Stomach smooth muscle (tissue), 2 donors: ENCODE measurements around the gene LGALS9C.
"Not testable (repeated sequence)": the region's sequence is repeated elsewhere in the genome, so short reads cannot be mapped to it uniquely, and the experiment has no call there.

Experiments used
- H3K27ac ChIP-seq: one replicate; pipeline ENCODE4 v1.7.0; 2013; ENCODE audit warnings: mild to moderate bottlenecking, low read length, inconsistent platforms
- H3K27me3 ChIP-seq, 2 donors: one replicate each; pipeline ENCODE4 v1.7.0; 2013; ENCODE audit warnings: low read length in 2 of 2; ENCODE audit not compliant: insufficient read depth in 2 of 2, control insufficient read depth in 1 of 2
- H3K36me3 ChIP-seq, 2 donors: one replicate each; pipeline ENCODE4 v1.7.0; 2013; ENCODE audit warnings: low read length in 2 of 2; ENCODE audit not compliant: control insufficient read depth in 2 of 2, insufficient read depth in 2 of 2
- H3K4me1 ChIP-seq: one replicate; pipeline ENCODE4 v1.7.0; 2013; ENCODE audit warnings: low read length; ENCODE audit not compliant: control insufficient read depth, insufficient read depth
- H3K4me3 ChIP-seq, 2 donors: one replicate each; pipeline ENCODE4 v1.7.0; 2013; ENCODE audit warnings: low read length in 2 of 2
- H3K9ac ChIP-seq, 2 donors: one replicate each; pipeline ENCODE4 v1.7.0; 2013; ENCODE audit warnings: low read length in 2 of 2, mild to moderate bottlenecking in 1 of 2
- H3K9me3 ChIP-seq, 2 donors: one replicate each; pipeline ENCODE4 v1.7.0; 2013; ENCODE audit warnings: low read length in 2 of 2; ENCODE audit not compliant: control insufficient read depth in 2 of 2
- donor health status: healthy.
- donor health status: Pancreatic carcinoma.

The LGALS9C gene

DNA sequence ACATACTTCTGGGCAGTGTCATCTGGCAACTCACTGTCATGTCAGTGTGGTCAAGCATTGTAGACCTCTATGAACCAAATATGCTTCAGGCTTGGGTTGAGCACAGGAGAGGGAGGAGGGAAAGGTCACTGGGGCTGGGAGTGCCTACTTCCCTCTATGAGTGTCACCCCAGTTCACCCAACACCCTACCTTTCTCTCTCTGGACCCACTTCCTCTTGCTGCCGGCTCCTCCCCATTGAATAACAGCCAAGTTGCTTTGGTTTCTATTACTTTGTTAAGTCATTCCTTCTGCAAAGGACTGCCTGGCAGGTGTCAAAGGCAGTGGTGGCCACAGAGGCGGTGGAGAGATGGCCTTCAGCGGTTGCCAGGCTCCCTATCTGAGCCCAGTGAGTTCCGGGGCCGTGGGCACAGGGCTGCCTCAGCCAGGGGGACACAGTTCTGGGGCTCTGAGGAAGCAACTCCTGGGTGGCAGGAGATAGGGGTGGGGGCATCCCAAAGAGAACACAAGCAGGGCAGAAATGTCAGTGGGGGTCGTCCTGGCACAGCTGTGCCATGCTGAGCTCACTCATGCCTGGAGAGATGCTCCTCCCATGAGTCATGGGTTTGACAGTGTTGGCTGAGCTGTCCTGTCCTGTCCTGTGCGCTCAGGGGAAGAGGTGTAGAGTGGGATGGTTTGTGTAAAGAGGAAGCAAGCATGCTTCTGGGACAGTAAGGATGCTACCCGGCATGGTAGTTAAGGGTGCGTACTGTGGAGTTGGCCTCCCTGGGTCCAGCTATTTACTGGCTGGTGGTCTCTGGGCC lies at the start of gene LGALS9C:
Gene LGALS9C, plus strand, starts transcription at position 282 of the 801 bp plus-strand sequence. Its CDS starts 66 bp downstream, at position 348.
- not testable (repeated sequence) for H3K27ac ChIP-seq, H3K36me3 ChIP-seq, H3K27me3 ChIP-seq, H3K9me3 ChIP-seq, H3K4me1 ChIP-seq, H3K9ac ChIP-seq, H3K4me3 ChIP-seq

DNA sequence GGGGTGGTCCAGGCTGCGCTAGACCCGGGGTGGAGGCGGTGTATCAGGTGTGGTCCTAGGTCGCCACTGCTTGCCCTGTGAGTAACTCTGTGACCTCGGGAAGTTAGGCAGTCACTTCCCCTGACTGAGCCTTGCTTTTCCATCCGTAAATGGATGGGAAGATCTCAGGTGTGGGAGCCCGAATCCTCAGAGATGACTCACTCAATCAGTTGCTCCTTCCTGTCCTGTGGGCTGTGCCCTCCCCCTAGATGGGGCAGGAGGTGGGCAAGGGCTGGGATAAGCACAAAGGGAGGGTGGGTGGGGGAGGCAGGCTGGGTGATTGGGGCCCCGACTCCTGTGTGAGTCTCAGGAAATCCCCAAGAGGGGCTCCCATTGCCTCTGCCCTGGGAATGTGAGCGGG lies 44.4 kb upstream of the LGALS9C start:
- not testable (repeated sequence) for H3K27me3 ChIP-seq, H3K36me3 ChIP-seq, H3K4me3 ChIP-seq, H3K4me1 ChIP-seq, H3K9me3 ChIP-seq, H3K27ac ChIP-seq, H3K9ac ChIP-seq

DNA sequence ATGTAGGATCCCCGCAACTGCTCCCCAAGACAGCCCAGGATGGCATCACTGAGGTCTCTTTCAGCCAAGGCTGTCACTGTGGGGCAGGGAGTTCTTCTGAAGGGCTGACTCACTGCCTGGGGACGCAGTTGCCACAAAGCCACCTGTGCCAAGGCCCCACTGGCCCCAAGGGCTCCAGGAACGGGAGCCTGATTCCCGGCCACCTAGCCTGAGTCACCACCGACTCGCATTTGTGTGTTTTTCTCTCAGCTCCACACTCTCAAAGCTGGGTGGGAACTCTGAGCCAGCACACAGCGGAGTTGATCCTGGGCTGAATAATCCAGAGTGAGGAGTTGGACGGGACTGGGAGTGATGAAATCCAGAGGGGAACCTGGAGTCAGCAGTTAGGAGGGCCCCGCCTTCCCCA lies 37.1 kb upstream of the LGALS9C start:
- not testable (repeated sequence) for H3K9ac ChIP-seq, H3K4me1 ChIP-seq, H3K36me3 ChIP-seq, H3K27me3 ChIP-seq, H3K4me3 ChIP-seq, H3K27ac ChIP-seq, H3K9me3 ChIP-seq

DNA sequence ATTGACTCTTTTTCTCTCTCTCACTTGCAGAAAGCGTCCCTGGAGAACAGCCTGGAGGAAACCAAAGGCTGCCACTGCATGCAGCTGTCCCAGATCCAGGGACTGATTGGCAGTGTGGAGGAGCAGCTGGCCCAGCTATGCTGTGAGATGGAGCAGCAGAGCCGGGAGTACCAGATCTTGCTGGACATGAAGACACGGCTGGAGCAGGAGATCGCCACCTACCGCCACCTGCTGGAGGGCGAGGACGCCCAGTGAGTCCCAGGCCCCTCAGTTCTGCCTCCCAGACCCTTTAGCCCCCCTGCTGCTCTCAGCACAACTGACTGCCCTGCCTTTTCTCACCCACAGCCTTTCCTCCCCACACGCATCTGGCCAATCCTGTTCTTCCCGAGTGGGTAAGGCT lies 34.5 kb upstream of the LGALS9C start:
- H3K4me3 ChIP-seq, H3K4me1 ChIP-seq: not testable (repeated sequence)

DNA sequence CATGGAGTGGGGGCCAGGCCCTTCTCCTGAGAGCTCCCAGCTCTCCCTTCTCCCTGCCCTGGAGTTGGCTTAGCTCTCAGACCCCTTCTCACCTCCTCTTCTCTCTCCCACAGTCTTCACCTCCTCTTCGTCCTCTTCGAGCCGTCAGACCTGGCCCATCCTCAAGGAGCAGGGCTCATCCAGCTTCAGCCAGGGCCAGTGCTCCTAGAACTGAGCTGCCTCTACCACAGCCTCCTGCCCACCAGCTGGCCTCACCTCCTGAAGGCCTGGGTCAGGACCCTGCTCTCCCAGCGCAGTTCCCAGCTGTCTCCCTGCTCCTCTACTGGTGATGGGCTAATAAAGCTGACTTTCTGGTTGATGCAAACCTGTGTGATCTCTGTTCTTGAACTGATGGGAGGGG lies 34.1 kb upstream of the LGALS9C start:
- H3K9ac ChIP-seq, H3K4me3 ChIP-seq, H3K9me3 ChIP-seq, H3K4me1 ChIP-seq, H3K36me3 ChIP-seq, H3K27ac ChIP-seq, H3K27me3 ChIP-seq: not testable (repeated sequence)

More for the DNA sequence above, 34.5 kb upstream of the LGALS9C start:
- not testable (repeated sequence) for H3K36me3 ChIP-seq, H3K27me3 ChIP-seq, H3K9ac ChIP-seq, H3K27ac ChIP-seq, H3K9me3 ChIP-seq

DNA sequence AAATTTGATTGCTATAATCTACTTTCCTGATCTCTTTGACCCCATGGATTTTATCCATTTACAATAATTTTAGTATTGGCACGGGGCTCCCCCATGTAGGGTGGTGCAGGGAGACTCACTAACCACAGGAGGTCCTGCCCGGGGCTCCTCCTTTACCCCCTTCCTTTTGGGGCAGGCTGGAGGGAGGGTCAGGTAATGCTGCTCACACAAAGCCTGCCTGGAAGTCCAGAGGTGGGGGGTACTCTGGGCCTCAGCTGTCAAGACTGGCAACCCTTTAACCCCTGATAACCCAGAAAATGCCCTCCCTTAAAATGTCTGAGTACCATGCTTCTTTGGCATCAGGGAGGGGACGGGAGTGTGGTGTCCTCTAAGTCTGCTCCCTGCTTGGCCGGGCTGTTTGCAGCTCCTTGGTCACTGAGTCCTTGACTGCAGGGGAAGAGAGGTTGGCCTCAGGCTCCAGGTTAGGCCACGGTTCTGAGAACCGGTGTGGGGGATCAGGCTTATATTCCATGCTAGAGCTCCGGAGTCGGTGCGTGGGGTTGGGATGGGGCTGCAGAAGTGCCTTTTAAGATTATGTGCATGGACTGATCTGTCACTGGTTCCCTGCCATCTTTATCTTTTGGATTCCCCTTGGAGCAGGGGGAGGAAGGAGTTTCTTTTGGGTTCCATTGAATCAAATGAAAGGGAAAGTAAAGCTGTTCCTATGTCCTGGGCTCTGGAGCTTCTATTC lies 28.9 kb upstream of the LGALS9C start:
- not testable (repeated sequence) for H3K4me1 ChIP-seq, H3K9ac ChIP-seq, H3K9me3 ChIP-seq, H3K36me3 ChIP-seq, H3K4me3 ChIP-seq, H3K27ac ChIP-seq, H3K27me3 ChIP-seq

DNA sequence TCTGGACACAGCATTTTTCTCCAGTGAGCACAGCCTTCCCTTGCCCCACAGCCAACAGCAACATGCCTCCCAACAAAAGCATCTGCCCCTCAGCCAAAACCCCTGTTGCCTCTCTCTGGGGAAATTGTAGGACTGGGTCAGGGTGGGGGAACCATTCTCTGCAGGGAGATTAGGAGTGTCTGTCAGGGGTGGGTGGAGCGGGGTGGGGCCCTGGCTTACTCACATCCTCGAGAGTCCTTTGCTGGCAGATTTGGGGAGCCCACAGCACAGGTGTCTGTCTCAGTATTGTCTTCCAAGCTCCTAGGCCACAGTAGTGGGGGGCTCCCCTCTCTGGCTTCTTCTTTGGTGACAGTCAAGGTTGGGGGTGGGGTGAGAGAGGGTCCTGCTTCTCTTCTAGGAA lies 28.3 kb upstream of the LGALS9C start:
- not testable (repeated sequence) for H3K36me3 ChIP-seq, H3K9me3 ChIP-seq, H3K4me1 ChIP-seq, H3K9ac ChIP-seq, H3K27me3 ChIP-seq, H3K4me3 ChIP-seq, H3K27ac ChIP-seq

DNA sequence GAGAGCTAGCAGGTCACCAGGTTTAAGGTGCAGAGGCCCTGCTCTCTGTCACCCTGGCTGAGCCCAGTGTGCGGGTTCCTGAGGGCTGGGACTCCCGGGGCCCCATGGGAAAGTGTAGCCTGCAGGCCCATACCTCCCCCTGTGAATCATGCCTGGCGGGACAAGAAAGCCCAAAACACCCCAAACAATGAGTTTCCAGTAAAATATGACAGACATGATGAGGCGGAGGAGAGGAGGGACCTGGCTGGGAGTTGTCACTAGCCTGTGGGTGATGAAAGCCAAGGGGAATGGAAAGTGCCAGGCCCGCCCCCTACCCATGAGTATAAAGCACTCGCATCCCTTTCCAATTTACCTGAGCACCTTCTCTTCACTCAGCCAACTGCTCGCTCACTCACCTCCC lies 26.8 kb upstream of the LGALS9C start:
- not testable (repeated sequence) for H3K4me1 ChIP-seq, H3K9ac ChIP-seq, H3K4me3 ChIP-seq, H3K36me3 ChIP-seq, H3K27me3 ChIP-seq, H3K27ac ChIP-seq, H3K9me3 ChIP-seq

DNA sequence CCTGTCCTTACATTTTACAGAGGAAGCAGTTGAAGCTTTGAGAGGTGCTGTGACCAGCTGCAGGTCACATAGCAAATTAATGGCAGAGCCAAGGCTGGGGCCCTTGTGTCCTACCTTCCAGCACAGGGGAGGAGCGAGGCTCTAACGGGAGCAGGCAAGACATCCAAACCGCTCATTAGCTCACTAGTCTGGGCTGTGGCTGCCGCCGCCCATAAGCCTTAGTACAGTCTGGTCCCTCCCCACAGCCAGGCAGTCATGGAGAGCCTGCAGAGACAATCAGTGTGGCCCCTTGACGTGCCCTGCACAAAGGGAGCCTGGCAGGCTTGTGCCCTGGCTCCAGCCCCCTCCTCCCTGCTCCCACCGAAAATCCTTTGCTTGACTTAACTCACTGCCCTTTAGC lies 25.6 kb upstream of the LGALS9C start:
- not testable (repeated sequence) for H3K4me3 ChIP-seq, H3K4me1 ChIP-seq, H3K27ac ChIP-seq, H3K27me3 ChIP-seq, H3K9ac ChIP-seq, H3K36me3 ChIP-seq, H3K9me3 ChIP-seq

DNA sequence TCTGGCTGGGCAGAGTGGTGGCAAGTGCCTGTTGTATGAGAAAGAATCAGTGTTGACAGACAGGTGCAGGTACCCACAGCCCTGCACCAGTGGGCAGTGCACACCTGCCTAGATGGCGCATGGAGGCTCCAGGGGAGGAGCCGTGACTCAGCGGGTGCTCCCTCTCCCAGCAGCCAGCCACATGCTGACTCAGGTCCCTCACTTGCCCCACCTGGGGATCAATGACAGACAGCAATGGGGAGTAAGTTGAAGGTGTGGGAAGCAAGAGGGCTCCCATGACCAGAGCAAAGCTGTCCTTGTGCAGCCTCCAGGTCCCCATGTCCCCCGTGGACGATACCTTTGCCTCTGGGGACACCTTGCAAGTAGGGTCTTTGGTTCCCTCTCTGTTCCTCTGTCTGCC lies 24.6 kb upstream of the LGALS9C start:
- not testable (repeated sequence) for H3K27ac ChIP-seq, H3K4me3 ChIP-seq, H3K36me3 ChIP-seq, H3K9me3 ChIP-seq, H3K9ac ChIP-seq, H3K4me1 ChIP-seq, H3K27me3 ChIP-seq

DNA sequence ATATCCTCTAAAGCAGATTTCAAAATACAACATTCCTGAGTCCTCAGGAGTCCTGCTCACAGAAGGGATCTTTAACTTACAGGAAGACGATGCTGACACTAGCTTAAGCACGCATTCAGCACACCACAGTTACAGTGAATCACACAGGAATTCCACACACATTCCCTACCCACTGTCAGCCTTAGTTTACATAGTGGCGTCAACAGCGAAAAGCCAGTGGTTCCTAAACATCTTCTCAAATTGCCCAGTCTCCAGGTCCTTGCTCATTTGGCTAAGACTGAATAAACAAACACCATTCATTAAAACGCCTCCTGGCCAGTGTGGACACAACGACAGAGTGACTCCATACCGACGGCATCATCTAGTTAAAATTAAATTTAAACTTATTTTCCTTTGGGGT lies 17.6 kb upstream of the LGALS9C start:
- H3K27ac ChIP-seq, H3K36me3 ChIP-seq, H3K4me3 ChIP-seq: not testable (repeated sequence)

More for the DNA sequence above, 17.6 kb upstream of the LGALS9C start:
- not testable (repeated sequence) for H3K4me1 ChIP-seq, H3K9me3 ChIP-seq, H3K9ac ChIP-seq, H3K27me3 ChIP-seq
